GM19467 (cell line): ENCODE data around the gene CNPY4.

Experiments used
- ATAC-seq: cut with Tn5 transposase; IDR thresholded peaks from one replicate; pipeline ENCODE4 v1.9.1; 2021; ENCODE audit warnings: mild to moderate bottlenecking, moderate library complexity; ENCODE audit not compliant: unreplicated experiment

The CNPY4 gene

DNA sequence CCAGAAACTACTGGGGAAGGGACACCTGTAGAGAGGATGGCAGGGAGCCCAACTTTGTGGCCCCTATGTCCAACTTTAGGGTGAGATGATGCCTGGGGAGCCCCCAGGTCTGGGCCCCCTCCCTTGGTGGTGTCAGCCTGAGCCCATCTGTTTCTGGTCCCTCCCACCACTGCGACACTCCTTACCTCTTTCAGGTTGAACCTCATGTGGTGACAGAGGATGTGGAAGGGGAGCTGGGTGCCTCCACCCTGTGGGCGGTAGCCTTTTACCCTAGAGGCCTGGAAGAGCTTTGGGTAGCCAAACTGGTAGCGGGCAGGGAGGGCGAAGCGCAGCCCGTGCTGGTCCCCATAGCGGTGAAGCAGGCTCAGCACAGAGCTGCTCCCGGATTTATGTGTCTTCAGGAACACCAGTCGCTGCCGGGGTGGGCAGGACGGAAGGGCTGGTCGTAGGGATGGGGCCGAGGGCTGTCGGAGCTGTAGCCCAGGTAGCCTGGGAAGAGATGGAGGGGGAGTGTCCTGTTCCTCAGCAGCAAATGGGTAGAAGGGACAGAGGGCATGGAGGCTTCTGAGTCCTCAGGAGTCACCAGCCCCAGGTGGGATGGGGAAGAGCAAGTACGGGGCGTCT is 47.0 kb downstream of the CNPY4 start:
- ATAC-seq = no peak

DNA sequence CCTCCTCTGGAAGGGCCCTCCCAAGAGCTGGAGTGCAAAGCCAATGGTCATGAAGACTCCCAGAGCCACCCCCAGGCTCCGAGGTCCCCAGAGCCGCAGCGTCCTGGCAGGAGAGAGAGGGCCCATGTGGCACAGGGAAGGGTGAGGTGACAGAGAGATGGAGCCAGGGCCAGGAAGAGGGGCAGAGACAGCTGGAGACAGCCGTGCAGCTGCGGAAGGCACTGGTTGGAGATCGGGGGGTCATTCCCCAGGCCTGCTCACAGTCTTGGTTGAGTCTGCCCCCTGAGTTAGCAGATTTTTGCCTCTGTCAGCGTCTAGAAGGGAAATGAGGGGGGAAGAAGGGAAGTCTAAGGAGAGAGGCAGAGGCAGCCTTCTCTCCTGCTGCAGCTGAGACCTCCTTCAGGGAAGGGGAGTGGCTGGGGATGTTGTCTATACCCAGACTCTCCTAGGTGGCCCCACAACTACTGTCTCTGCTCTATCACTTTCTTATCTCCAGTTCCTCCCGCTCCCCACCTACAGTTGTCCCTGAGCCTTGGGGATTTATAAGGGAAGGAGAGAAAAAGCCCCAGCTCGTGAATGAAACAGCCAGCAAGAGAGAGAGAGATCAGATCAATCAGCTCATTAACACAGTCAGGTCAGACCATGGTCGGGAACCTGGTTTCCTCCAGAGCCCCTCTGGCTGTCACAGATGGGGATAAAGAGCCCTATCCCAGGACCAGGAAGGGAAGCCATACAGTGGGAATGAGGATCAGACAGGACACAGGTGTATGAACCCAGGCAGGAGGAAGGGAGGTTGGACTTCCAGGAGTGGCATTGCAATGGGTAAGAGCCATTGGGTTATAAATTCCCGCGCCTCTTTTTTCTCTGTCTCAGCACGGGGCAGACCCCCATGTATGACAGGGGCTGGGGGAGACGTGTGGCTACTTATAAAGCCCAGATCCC is 47.8 kb downstream of the CNPY4 start:
- ATAC-seq = no peak

DNA sequence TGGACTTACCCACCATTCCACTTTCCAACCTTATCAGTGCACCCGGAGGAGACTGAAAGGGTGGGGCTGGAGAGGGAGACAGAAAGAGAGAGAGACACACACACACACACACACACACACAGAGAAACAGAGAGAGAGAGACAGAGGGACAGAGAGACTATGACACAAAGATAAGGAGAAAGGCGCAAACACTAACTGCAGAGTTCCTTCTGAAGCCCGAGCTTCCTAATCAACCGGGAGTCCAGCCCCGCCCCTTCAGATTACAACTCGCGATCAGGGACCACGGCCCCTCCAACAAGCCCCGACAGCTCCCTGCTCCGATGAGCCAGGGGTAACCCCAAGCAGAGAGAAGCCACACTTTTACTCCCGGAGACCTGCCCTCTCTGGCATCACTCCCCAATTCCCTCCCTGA is 48.5 kb downstream of the CNPY4 start:
- no peak for ATAC-seq

DNA sequence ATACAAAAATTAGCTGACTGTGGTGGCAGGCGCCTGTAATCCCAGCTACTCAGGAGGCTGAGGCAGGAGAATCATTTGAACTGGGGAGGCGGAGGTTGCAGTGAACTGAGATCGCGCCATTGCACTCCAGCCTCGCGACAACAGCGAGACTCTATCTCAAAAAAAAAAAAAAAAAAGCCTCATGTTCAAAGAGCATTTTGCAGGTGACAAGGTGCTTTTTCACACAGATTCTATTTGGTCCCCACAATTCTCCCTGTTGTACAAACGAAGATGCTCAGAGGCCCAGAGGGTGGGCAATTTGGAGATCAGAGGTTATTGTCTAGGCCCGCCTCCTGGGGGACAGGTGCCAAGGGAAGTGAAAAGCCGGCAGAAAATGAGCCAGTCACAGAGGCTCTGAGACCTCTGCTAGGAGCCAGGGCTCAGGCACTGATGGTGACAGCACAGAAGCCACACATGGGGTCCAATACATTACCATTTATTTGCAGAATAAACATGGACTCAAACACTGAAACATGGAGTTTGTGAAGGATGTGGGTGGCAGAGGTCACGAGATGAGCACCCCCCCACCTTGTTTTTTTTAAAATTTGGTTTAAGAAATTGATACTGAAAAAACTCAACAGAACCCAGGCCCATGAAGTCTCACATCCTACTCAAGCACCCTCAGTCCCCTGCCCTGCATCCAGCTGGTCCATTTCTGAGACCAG is 49.9 kb downstream of the CNPY4 start:
- no peak for ATAC-seq

DNA sequence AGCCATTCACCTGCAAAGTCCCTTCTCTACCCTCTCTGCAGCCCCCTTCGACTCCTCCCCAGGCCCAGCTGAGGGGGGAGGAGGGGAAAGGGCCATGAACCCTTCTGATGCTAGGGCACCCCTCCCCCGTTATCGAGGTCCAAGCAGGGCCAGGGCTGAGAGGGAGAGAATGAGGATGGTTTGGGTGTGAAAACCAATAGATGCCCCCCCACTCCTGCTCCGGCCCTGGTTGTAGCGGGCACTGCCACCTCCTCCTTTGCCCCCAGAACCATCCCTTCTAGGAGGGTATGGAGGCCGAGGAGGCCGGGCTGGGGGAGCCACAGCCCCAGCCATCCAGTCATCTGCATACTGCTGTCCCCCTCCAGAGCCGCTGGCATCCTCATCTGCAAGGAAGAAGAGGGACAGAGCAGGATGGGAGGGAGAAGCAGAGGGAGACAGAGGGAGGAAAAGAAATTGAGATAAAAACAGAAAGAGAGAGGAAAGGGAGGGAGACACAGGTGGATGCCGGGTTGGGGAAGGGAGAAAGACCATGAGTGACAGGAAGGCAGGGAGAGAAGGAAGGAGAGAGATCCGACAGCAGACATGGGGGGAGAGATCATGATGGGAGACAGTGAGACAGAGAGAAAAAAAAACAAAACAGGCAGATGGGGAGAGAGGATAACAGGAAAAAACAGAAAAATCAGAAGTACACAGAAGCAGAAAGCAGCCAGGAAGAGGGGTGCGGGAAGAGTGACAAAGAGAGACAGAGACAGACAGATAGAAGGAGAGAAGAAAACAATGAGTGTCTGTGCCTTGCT is 50.9 kb downstream of the CNPY4 start:
- no peak for ATAC-seq

DNA sequence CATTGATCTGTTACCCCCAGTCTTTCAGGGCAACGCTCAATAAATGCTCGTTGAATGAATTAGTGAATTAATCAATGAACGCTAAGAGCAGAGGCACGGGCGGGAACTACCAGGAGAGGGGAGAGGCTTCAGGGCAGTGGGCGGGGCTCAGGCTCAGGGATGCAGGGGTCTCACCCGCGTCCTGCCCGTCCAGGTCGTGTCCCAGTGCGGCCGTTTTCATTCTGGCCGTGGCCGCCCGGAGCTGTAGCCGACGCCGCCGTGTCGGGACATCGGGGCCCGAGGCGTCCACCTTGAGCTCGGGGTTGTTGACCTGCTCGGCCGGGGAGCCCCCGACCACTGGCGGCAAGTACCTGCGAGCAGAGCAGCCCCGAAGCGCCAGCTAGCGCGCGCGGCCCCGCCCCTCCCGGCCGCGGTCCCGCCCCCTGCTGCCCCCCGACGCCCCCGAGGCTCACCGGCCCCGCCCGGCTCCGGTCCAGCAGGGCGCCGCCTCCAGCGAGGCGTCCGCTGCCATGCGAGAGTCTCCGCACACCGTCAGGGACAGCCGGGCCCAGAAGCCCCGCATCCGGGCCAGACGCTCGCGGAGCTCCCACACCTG is 51.8 kb downstream of the CNPY4 start:
- no peak for ATAC-seq

DNA sequence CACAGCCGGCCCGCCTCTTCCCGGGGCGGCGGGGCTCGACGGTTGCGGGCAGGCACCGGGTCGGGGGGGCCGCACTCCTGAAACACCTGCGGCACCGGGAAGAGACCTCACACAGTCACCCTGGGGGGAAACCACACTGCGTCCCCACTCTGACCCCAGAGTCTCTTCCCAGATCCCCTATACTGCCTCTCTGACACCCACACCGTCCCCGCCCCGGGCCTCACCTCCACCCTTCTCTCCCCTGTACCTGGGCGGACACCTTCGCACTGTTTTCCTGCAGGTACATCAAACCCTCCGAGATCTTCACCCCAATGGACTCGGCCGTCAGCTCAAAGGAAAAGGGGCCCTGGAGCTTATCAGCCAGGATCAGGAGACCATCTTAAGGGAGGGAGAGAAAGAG is 52.4 kb downstream of the CNPY4 start:
- ATAC-seq = no peak

DNA sequence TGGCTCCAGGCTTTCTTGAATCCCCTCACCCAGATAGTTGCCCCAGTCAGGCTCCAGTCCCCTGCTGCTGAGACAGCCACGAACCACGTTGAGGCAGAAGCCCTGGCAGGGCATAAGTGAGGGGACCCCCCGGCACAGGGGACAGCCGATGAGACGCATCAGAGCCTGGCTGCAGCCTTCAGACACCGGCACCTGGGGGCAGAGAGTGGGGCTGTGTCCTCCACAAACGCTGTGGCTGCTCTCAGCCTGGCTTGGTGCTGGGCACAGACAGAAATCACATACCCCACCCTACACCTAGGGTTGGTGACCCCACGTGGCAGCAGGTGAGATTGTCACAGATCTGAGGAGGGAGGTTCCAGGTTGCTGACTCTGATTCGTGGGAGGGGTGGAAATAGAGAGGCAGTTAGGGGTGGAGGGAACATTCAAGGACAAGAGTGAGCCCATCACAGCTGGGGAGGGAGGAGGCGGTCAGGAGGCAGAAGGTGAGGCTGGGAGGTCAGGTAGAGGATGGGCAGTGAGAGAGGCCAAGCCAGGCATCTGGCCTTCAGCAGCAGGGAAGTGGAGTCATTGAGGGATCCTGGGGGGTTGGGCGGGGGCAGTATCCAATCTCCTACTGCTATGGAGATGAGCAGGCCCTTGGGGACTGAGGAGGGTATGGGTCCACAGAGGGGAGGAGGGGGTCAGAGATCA is 54.5 kb downstream of the CNPY4 start:
- ATAC-seq = no peak

DNA sequence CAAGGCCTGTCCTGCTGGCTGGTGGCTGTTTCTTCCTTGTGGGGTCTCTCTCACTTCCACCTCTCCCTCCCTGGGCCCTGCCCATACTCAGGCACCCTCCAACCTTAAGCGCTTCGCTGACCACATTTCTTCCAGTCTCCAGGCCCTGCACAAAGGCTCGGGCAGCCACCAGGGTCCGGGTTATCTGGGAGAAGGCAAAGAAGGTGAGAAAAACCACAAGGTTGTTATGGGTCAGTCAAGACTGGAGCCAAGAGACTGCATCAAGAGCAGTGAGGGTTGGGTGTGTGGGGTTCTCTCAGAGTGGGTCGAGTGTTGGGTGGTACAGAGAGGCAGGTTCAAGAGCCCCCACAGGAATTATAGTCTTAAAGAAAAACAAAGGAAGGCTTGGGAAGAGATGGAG is 55.1 kb downstream of the CNPY4 start:
- no peak for ATAC-seq
